ENCODE measurements around the gene HES7. TPM values are rescaled to one million over a fixed set of nuclear protein-coding genes. Genes with fewer than 3 reads are reported as not detected.
"Not testable (repeated sequence)": the region's sequence is repeated elsewhere in the genome, so short reads cannot be mapped to it uniquely, and the experiment has no call there.

HES7 gene
- total RNA-seq, 1 donor from 2014 or later: not detected

- no peak for DNase-seq (ENCODE audit: extremely low read depth, low read depth, low spot score)
Observed at GRCh38 chr17:8105957-8106398, 17.9 kb downstream of the HES7 start.

GRCh38 chr17:8104911-8105310 lies 19.0 kb downstream of the HES7 start:
- no peak for DNase-seq (ENCODE audit: extremely low read depth, low read depth, low spot score)

- no peak for DNase-seq (ENCODE audit: extremely low read depth, low read depth, low spot score)
Observed at GRCh38 chr17:8103549-8103948, 20.4 kb downstream of the HES7 start.

GRCh38 chr17:8101721-8102120 lies 22.2 kb downstream of the HES7 start:
- no peak for DNase-seq (ENCODE audit: extremely low read depth, low read depth, low spot score)

GRCh38 chr17:8100763-8101162 lies 23.1 kb downstream of the HES7 start:
- no peak for DNase-seq (ENCODE audit: extremely low read depth, low read depth, low spot score)

GRCh38 chr17:8100111-8100510 lies 23.8 kb downstream of the HES7 start:
- DNase-seq (ENCODE audit: extremely low read depth, low read depth, low spot score): no peak

- no peak for DNase-seq (ENCODE audit: extremely low read depth, low read depth, low spot score)
Observed at GRCh38 chr17:8096541-8096940, 27.4 kb downstream of the HES7 start.

GRCh38 chr17:8095361-8095760 lies 28.5 kb downstream of the HES7 start:
- DNase-seq (ENCODE audit: extremely low read depth, low read depth, low spot score): no peak

GRCh38 chr17:8091033-8091687 lies 32.7 kb downstream of the HES7 start:
- no peak for DNase-seq (ENCODE audit: extremely low read depth, low read depth, low spot score)

GRCh38 chr17:8089728-8090127 lies 34.2 kb downstream of the HES7 start:
- no peak for DNase-seq (ENCODE audit: extremely low read depth, low read depth, low spot score)

- DNase-seq (ENCODE audit: extremely low read depth, low read depth, low spot score): no peak
Observed at GRCh38 chr17:8087952-8088230, 36.0 kb downstream of the HES7 start.

GRCh38 chr17:8087075-8087951 lies 36.6 kb downstream of the HES7 start, which contains the start of gene ALOX12B:
Gene ALOX12B, minus strand, starts transcription at chr17:8087716. Its CDS starts 274 bp downstream, at chr17:8087442.
- DNase-seq (ENCODE audit: extremely low read depth, low read depth, low spot score): no peak

- DNase-seq (ENCODE audit: extremely low read depth, low read depth, low spot score): no peak
Observed at GRCh38 chr17:8084250-8084649, 39.7 kb downstream of the HES7 start.

- no peak for DNase-seq (ENCODE audit: extremely low read depth, low read depth, low spot score)
Observed at GRCh38 chr17:8082292-8082691, 41.6 kb downstream of the HES7 start.

GRCh38 chr17:8081876-8082275 lies 42.0 kb downstream of the HES7 start:
- no peak for DNase-seq (ENCODE audit: extremely low read depth, low read depth, low spot score)

- no peak for DNase-seq (ENCODE audit: extremely low read depth, low read depth, low spot score)
Observed at GRCh38 chr17:8080799-8081219, 43.1 kb downstream of the HES7 start.

GRCh38 chr17:8080208-8080798 lies 43.6 kb downstream of the HES7 start:
- no peak for DNase-seq (ENCODE audit: extremely low read depth, low read depth, low spot score)

- DNase-seq (ENCODE audit: extremely low read depth, low read depth, low spot score): no peak
Observed at GRCh38 chr17:8079291-8080207, 44.4 kb downstream of the HES7 start.

GRCh38 chr17:8077939-8078338 lies 46.0 kb downstream of the HES7 start:
- not testable (repeated sequence) for DNase-seq (ENCODE audit: extremely low read depth, low read depth, low spot score)

GRCh38 chr17:8076502-8077266 lies 47.2 kb downstream of the HES7 start:
- DNase-seq (ENCODE audit: extremely low read depth, low read depth, low spot score): no peak
